GM12878 (cell line): ENCODE data around the gene KEL. TPM values are rescaled to one million over a fixed set of nuclear protein-coding genes. Genes with fewer than 3 reads are reported as not detected.

ENCODE experiments used
- BHLHE40 ChIP-seq, 2 experiments: fragments of 450-650 bp in 1 of 2; IDR thresholded peaks; 2 replicates each; pipeline ENCODE4 v1.6.1; 2011 to 2017; ENCODE audit warnings: low read depth in 2 of 2, borderline replicate concordance in 1 of 2, improper control_type of control experiment in 1 of 2, low read length in 1 of 2, mild to moderate bottlenecking in 1 of 2
- MEF2B ChIP-seq: fragments of 450-650 bp; IDR thresholded peaks from 2 replicates; pipeline ENCODE4 v1.6.1; 2018; ENCODE audit warnings: mild to moderate bottlenecking, moderate library complexity; ENCODE audit not compliant: partially characterized antibody, poor library complexity, severe bottlenecking
- NBN ChIP-seq: fragments of 450-650 bp; IDR thresholded peaks from 2 replicates; pipeline ENCODE4 v1.6.1; 2016
- NFYA ChIP-seq: IDR thresholded peaks from 2 replicates; pipeline ENCODE4 v1.6.1; 2011; ENCODE audit warnings: low read depth, mild to moderate bottlenecking, low read length, improper control_type of control experiment, borderline replicate concordance
- SREBF2 ChIP-seq: IDR thresholded peaks from 2 replicates; pipeline ENCODE4 v1.6.1; 2012; ENCODE audit warnings: mild to moderate bottlenecking, low read length
- STAT3 ChIP-seq: IDR thresholded peaks from 2 replicates; pipeline ENCODE4 v1.6.1; 2011; ENCODE audit warnings: low read depth, low read length, improper control_type of control experiment
- ZNF24 ChIP-seq: fragments of 450-650 bp; IDR thresholded peaks from 2 replicates; pipeline ENCODE4 v1.6.1; 2017; ENCODE audit warnings: antibody characterized with exemption, mild to moderate bottlenecking
- polyA plus RNA-seq, 11 experiments: library from polyadenylated mRNA; depleted of rRNA in 4 of 11; unstranded in 6 of 11; stranded (reverse) in 5 of 11; fragments of >200 nt; fragmentation: Nextera tagmentation in 4 of 11; fragmentation: Illumina TruSeq in 1 of 11; extraction: Ambion mirVana in 4 of 11; extraction: Trizol in 1 of 11; gene quantifications; 1 replicate in 1 of 11; 2 replicates in 10 of 11; pipeline versions ENCODE4 v1.2.1 to v1.2.3, GENCODE V29; 2011 to 2016; ENCODE audit warnings: inconsistent platforms in 2 of 11, missing spikeins in 2 of 11, low read depth in 1 of 11
- total RNA-seq, 4 experiments: library from RNA; depleted of rRNA in 3 of 4; stranded (reverse); fragments of >200 nt in 3 of 4; fragmentation: Illumina TruSeq in 1 of 4; extraction: Trizol in 1 of 4; gene quantifications; 2 replicates each; pipeline versions ENCODE4 v1.2.1 to v1.2.3, GENCODE V29; 2013 to 2021
- TF ChIP-seq, protein P1 (sequence below): fragments of 450-650 bp; IDR thresholded peaks from 2 replicates; pipeline ENCODE4 v1.6.1; 2017; ENCODE audit warnings: mild to moderate bottlenecking, moderate library complexity
- TF ChIP-seq, protein P2 (sequence below): IDR thresholded peaks from 2 replicates; pipeline ENCODE4 v1.6.1; 2011; ENCODE audit warnings: low read depth, low read length, improper control_type of control experiment, borderline replicate concordance
- TF ChIP-seq, protein P3 (sequence below): fragments of 450-650 bp; formaldehyde crosslinking; IDR thresholded peaks from 2 replicates; pipeline ENCODE4 v1.5.0; 2022; ENCODE audit warnings: mild to moderate bottlenecking, missing genetic modification characterization
- TF ChIP-seq, protein P4 (sequence below): IDR thresholded peaks from 2 replicates; pipeline ENCODE4 v1.6.1; 2012; ENCODE audit warnings: low read depth, low read length, improper control_type of control experiment
- TF ChIP-seq, protein P5 (sequence below): fragments of 450-650 bp; IDR thresholded peaks from 2 replicates; pipeline ENCODE4 v1.6.1; 2017; ENCODE audit warnings: borderline replicate concordance
- TF ChIP-seq, protein P6 (sequence below): IDR thresholded peaks from 2 replicates; pipeline ENCODE4 v1.6.1; 2011; ENCODE audit warnings: borderline replicate concordance, low read depth, mild to moderate bottlenecking, moderate library complexity, mixed read lengths, low read length; ENCODE audit not compliant: insufficient read depth; ENCODE audit errors: extremely low read length

The KEL gene
- total and polyA plus RNA-seq, 10 of the 15 experiments (the other 5 are each of a cell fraction or from before 2014, with no cell fraction given), result 0.10 to 0.73 (median 0.23) TPM; not detected in 2

DNA sequence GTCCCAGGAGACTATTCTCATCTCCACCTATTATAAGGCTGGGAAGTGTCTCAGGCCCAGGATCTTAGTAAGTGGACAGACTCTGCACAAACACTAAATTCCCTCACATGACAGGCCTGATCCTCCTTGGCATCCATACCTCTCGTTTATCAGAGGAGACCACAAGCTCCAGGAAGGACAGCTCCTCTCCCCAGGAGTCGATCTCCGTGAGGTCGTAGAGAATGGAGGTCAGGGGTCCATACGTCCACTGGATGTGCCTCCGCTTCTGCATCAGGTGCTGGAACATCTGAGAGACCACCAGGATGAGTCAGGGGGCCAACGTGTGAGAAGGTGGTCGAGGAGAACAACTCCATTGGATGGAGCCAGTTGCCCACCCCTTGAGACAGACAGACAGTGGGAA, 34.2 kb downstream of the KEL start (continued):
- TF ChIP-seq, protein P1, sequence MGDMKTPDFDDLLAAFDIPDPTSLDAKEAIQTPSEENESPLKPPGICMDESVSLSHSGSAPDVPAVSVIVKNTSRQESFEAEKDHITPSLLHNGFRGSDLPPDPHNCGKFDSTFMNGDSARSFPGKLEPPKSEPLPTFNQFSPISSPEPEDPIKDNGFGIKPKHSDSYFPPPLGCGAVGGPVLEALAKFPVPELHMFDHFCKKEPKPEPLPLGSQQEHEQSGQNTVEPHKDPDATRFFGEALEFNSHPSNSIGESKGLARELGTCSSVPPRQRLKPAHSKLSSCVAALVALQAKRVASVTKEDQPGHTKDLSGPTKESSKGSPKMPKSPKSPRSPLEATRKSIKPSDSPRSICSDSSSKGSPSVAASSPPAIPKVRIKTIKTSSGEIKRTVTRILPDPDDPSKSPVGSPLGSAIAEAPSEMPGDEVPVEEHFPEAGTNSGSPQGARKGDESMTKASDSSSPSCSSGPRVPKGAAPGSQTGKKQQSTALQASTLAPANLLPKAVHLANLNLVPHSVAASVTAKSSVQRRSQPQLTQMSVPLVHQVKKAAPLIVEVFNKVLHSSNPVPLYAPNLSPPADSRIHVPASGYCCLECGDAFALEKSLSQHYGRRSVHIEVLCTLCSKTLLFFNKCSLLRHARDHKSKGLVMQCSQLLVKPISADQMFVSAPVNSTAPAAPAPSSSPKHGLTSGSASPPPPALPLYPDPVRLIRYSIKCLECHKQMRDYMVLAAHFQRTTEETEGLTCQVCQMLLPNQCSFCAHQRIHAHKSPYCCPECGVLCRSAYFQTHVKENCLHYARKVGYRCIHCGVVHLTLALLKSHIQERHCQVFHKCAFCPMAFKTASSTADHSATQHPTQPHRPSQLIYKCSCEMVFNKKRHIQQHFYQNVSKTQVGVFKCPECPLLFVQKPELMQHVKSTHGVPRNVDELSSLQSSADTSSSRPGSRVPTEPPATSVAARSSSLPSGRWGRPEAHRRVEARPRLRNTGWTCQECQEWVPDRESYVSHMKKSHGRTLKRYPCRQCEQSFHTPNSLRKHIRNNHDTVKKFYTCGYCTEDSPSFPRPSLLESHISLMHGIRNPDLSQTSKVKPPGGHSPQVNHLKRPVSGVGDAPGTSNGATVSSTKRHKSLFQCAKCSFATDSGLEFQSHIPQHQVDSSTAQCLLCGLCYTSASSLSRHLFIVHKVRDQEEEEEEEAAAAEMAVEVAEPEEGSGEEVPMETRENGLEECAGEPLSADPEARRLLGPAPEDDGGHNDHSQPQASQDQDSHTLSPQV, result no peak
- TF ChIP-seq NFYA (no peak), SREBF2 (no peak), MEF2B (no peak), NBN (no peak), BHLHE40 (IDR thresholded peaks at IDR 0.05; ENCODE audit: borderline replicate concordance in 1 of 2, low read depth in 2 of 2, low read length in 1 of 2) (no peak), ZNF24 (no peak), STAT3 (no peak)
- TF ChIP-seq, protein P2, sequence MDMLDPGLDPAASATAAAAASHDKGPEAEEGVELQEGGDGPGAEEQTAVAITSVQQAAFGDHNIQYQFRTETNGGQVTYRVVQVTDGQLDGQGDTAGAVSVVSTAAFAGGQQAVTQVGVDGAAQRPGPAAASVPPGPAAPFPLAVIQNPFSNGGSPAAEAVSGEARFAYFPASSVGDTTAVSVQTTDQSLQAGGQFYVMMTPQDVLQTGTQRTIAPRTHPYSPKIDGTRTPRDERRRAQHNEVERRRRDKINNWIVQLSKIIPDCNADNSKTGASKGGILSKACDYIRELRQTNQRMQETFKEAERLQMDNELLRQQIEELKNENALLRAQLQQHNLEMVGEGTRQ, result no peak
- TF ChIP-seq, protein P3, sequence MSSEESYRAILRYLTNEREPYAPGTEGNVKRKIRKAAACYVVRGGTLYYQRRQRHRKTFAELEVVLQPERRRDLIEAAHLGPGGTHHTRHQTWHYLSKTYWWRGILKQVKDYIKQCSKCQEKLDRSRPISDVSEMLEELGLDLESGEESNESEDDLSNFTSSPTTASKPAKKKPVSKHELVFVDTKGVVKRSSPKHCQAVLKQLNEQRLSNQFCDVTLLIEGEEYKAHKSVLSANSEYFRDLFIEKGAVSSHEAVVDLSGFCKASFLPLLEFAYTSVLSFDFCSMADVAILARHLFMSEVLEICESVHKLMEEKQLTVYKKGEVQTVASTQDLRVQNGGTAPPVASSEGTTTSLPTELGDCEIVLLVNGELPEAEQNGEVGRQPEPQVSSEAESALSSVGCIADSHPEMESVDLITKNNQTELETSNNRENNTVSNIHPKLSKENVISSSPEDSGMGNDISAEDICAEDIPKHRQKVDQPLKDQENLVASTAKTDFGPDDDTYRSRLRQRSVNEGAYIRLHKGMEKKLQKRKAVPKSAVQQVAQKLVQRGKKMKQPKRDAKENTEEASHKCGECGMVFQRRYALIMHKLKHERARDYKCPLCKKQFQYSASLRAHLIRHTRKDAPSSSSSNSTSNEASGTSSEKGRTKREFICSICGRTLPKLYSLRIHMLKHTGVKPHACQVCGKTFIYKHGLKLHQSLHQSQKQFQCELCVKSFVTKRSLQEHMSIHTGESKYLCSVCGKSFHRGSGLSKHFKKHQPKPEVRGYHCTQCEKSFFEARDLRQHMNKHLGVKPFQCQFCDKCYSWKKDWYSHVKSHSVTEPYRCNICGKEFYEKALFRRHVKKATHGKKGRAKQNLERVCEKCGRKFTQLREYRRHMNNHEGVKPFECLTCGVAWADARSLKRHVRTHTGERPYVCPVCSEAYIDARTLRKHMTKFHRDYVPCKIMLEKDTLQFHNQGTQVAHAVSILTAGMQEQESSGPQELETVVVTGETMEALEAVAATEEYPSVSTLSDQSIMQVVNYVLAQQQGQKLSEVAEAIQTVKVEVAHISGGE (CRISPR knock-in tag), result no peak
- TF ChIP-seq, protein P4, sequence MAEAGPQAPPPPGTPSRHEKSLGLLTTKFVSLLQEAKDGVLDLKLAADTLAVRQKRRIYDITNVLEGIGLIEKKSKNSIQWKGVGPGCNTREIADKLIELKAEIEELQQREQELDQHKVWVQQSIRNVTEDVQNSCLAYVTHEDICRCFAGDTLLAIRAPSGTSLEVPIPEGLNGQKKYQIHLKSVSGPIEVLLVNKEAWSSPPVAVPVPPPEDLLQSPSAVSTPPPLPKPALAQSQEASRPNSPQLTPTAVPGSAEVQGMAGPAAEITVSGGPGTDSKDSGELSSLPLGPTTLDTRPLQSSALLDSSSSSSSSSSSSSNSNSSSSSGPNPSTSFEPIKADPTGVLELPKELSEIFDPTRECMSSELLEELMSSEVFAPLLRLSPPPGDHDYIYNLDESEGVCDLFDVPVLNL, result no peak
- TF ChIP-seq, protein P5, sequence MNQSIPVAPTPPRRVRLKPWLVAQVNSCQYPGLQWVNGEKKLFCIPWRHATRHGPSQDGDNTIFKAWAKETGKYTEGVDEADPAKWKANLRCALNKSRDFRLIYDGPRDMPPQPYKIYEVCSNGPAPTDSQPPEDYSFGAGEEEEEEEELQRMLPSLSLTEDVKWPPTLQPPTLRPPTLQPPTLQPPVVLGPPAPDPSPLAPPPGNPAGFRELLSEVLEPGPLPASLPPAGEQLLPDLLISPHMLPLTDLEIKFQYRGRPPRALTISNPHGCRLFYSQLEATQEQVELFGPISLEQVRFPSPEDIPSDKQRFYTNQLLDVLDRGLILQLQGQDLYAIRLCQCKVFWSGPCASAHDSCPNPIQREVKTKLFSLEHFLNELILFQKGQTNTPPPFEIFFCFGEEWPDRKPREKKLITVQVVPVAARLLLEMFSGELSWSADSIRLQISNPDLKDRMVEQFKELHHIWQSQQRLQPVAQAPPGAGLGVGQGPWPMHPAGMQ, result no peak
- TF ChIP-seq, protein P6, sequence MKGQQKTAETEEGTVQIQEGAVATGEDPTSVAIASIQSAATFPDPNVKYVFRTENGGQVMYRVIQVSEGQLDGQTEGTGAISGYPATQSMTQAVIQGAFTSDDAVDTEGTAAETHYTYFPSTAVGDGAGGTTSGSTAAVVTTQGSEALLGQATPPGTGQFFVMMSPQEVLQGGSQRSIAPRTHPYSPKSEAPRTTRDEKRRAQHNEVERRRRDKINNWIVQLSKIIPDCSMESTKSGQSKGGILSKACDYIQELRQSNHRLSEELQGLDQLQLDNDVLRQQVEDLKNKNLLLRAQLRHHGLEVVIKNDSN, result no peak
- TF ChIP-seq, all 136 proteins: peak for 0
